Brain microvascular endothelial cell (primary cell): ENCODE results near the gene CCDC159.

Source experiments
- DNase-seq: peaks from one replicate; pipeline ENCODE4 v3.0.0-alpha.2; 2020
- H3K27ac ChIP-seq: fragments of 250-450 bp; sonication (Bioruptor Pico); 2 replicates; pipeline ENCODE4 v1.5.1; 2020; ENCODE audit warnings: mild to moderate bottlenecking, moderate library complexity
- H3K27me3 ChIP-seq: fragments of 250-450 bp; sonication (Bioruptor Pico); replicated peaks from 2 replicates; pipeline ENCODE4 v1.5.1; 2020; ENCODE audit warnings: mild to moderate bottlenecking
- H3K36me3 ChIP-seq: fragments of 250-450 bp; sonication (Bioruptor Pico); replicated peaks from 2 replicates; pipeline ENCODE4 v1.5.1; 2020; ENCODE audit warnings: mild to moderate bottlenecking
- H3K4me3 ChIP-seq: 2 replicates; pipeline ENCODE4 v1.5.1; 2011; ENCODE audit warnings: low read depth, mild to moderate bottlenecking, control low read depth, low read length, moderate library complexity
- in situ Hi-C: cut with HindIII; loops from 2 replicates; pipeline ENCODE4 v1.10.0; 2017; ENCODE audit warnings: low sequenced_read_pairs, low pct_ligation_motif_present
- TF ChIP-seq, protein P1 (sequence below): IDR thresholded peaks from 2 replicates; pipeline ENCODE4 v1.5.1; 2011; ENCODE audit warnings: low read depth, mild to moderate bottlenecking, moderate library complexity, low read length, control low read depth, inconsistent platforms; ENCODE audit errors: missing control alignments

CCDC159 gene

DNA sequence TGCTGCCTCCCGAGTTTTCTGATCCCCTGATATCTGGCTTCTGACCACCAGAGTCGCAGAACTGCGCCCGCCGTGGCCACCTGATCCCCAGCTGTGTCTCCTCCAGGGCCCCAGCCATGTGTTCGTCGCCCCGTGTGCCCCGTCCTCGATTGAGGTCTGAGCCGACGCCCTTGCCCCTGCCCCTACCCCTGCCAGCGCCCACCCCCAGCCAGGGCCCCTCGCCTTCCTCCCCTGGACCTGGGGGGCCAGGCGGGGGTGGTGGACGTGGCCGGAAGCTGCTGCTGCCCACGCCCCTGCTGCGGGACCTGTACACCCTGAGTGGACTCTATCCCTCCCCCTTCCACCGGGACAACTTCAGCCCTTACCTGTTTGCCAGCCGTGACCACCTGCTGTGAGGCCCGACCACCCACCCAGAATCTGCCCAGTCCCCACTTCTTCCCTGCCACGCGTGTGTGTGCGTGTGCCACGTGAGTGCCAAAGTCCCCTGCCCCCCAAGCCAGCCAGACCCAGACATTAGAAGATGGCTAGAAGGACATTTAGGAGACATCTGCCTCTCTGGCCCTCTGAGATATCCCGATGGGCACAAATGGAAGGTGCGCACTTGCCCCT lies 18.1 kb downstream of the CCDC159 start:
- DNase-seq, result no peak
- TF ChIP-seq, protein P1, sequence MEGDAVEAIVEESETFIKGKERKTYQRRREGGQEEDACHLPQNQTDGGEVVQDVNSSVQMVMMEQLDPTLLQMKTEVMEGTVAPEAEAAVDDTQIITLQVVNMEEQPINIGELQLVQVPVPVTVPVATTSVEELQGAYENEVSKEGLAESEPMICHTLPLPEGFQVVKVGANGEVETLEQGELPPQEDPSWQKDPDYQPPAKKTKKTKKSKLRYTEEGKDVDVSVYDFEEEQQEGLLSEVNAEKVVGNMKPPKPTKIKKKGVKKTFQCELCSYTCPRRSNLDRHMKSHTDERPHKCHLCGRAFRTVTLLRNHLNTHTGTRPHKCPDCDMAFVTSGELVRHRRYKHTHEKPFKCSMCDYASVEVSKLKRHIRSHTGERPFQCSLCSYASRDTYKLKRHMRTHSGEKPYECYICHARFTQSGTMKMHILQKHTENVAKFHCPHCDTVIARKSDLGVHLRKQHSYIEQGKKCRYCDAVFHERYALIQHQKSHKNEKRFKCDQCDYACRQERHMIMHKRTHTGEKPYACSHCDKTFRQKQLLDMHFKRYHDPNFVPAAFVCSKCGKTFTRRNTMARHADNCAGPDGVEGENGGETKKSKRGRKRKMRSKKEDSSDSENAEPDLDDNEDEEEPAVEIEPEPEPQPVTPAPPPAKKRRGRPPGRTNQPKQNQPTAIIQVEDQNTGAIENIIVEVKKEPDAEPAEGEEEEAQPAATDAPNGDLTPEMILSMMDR, result no peak
- no peak overlapping the region for H3K4me3 ChIP-seq
- no peak overlapping the region for H3K27ac ChIP-seq
- peaks cover 17% of the 10 kb centered on the region for H3K36me3 ChIP-seq
- no peaks in the 10 kb centered on the region for H3K27me3 ChIP-seq
- in situ Hi-C loops, result no loop called here

- in situ Hi-C loops, result no loop called here
- Histone ChIP-seq H3K36me3 (peaks cover 11% of the 10 kb centered on the region), H3K27ac (no peak overlapping the region), H3K27me3 (no peaks in the 10 kb centered on the region), H3K4me3 (no peak overlapping the region)
- DNase-seq, result no peak
- TF ChIP-seq, protein P1, result no peak
Observed at GRCh38 chr19:11364935-11365334, 18.6 kb downstream of the CCDC159 start.

DNA sequence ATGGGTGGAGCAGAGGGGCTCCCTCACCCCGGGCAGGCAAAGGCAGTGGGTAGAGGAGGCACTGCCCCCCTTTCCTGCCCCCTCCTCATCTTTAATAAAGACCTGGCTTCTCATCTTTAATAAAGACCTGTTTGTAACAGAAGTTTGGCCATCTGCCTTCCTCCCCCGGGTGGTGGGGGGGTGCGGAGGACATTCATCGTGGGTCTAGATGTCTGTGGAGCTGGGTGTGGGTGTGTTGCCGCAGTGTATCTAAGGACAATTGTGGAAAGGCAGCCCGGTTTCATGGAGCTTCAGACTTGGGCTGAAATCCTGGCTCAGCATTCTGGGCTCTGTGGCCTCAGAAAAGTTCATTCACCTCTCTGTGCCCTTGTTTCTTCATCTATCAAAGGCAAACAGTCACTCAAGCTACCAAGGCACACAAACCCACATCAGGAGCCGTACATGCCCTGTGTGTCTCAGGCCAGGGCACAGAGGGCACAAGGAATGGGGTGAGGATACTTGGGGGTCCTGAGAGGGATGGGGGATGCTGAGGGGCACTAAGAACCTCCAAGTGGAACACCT lies 19.3 kb downstream of the CCDC159 start:
- Histone ChIP-seq H3K27me3 (no peaks in the 10 kb centered on the region), H3K4me3 (no peak overlapping the region), H3K27ac (no peak overlapping the region), H3K36me3 (peaks cover 11% of the 10 kb centered on the region)
- TF ChIP-seq, protein P1, result no peak
- in situ Hi-C loops, result no loop called here
- DNase-seq, result no peak

DNA sequence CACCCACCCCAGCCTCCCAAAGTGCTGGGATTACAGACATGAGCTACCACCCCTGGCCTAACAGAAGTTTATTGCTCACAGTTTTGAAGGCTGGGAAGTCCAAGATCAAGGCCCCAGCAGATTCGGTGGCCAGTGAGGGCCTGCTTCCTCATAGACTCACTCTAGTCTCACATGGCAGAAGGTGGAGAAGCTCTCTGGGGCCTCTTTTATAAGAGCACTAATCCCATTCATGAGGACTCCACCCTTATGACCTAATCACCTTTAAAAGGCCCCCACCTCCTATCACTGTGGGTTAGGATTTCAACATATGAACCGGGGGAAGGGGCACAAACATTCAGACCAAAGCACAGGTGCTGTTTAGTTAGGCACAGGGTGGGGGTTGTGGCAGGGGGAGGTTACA lies 21.2 kb downstream of the CCDC159 start:
- Histone ChIP-seq H3K27ac (no peak overlapping the region), H3K36me3 (peaks cover 3% of the 10 kb centered on the region), H3K27me3 (no peaks in the 10 kb centered on the region), H3K4me3 (no peak overlapping the region)
- DNase-seq, result no peak
- TF ChIP-seq, protein P1, result no peak
- in situ Hi-C loops, result no loop called here

- Histone ChIP-seq H3K27me3 (no peaks in the 10 kb centered on the region), H3K27ac (no peak overlapping the region), H3K36me3 (no peaks in the 10 kb centered on the region), H3K4me3 (no peak overlapping the region)
- in situ Hi-C loops, result no loop called here
- TF ChIP-seq, protein P1, result no peak
- DNase-seq, result no peak
Observed at GRCh38 chr19:11370744-11371143, 24.4 kb downstream of the CCDC159 start.
